ENCODE measurements around the gene ZNF503.

Gene ZNF503

DNA sequence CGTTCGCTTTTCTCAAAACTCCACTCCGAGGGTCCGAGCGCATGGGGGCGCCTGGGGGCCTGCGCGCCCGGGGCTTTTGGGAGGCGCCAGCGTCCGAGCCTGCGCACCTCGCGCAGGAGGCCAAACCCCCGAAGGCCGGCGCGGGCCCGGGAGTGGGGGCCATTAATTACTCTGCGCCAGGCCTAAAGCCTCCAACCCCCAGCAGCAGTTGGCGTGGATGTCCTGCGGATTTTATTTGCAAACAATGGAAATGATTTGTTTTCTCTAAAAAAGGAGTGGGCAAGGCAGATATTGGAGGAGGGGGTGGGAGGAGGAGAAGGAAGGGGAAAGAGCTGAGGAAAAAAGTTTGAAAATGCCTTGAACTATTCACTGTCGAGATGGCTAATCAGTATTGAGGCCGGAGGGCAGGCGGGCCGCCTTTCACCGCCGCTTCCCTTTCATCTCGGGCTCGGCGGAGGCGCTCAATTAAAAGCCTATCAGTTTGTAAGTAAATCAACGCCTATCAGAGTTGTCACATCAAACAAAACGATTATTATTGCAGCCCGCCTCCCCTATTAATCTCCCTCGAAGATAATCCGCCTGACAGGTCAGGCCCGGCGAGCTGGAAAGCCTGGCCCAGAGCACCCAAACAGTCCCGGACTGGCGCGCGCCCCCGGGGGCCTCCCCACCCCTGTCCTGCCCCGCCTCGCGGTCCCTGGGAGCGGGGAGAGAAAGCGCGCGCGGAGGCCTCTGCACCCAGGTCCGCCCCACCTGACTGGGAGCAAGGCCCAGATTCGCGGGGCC, 3.4 kb upstream of the ZNF503 start:
- no peak for DNase-seq
- Histone ChIP-seq H3K36me3 (no peaks in the 10 kb centered on the region), H3K27ac (no peak overlapping the region), H3K9me3 (no peaks in the 10 kb centered on the region), H3K4me3 (peak overlapping the region; percentile 88 to 92), H3K27me3 (no peaks in the 10 kb centered on the region), H3K4me1 (peaks cover 0 to 31% (median 21%) of the 10 kb centered on the region in 4 donors)
- intact Hi-C loops (cut with DNase I; ENCODE audit: low total_unique reads), result loop anchor here (5.0 kb wide), 1 partner anchor 257 kb away; no protein-coding TSS in a partner anchor
- TF ChIP-seq, protein P1, sequence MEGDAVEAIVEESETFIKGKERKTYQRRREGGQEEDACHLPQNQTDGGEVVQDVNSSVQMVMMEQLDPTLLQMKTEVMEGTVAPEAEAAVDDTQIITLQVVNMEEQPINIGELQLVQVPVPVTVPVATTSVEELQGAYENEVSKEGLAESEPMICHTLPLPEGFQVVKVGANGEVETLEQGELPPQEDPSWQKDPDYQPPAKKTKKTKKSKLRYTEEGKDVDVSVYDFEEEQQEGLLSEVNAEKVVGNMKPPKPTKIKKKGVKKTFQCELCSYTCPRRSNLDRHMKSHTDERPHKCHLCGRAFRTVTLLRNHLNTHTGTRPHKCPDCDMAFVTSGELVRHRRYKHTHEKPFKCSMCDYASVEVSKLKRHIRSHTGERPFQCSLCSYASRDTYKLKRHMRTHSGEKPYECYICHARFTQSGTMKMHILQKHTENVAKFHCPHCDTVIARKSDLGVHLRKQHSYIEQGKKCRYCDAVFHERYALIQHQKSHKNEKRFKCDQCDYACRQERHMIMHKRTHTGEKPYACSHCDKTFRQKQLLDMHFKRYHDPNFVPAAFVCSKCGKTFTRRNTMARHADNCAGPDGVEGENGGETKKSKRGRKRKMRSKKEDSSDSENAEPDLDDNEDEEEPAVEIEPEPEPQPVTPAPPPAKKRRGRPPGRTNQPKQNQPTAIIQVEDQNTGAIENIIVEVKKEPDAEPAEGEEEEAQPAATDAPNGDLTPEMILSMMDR (IDR thresholded peaks at IDR 0.05), result no peak

- Histone ChIP-seq H3K4me3 (peak overlapping the region; percentile 88 to 92), H3K4me1 (peaks cover 0 to 32% (median 25%) of the 10 kb centered on the region in 4 donors), H3K27me3 (no peaks in the 10 kb centered on the region), H3K27ac (peak overlapping the region in 1 of 2 donors; percentile 93), H3K36me3 (peaks cover 4 to 6% (median 5%) of the 10 kb centered on the region in 3 donors), H3K9me3 (no peaks in the 10 kb centered on the region)
- intact Hi-C loops (cut with DNase I; ENCODE audit: low total_unique reads), result loop anchor here (5.0 kb wide), 1 partner anchor 258 kb away; no protein-coding TSS in a partner anchor
- DNase-seq, result peak in 1 of 2 donors; percentile 69
- TF ChIP-seq, protein P1 (IDR thresholded peaks at IDR 0.05), result no peak
These were observed 2.6 kb upstream of the ZNF503 start for GRCh38 chr10:75403939-75404814.

DNA sequence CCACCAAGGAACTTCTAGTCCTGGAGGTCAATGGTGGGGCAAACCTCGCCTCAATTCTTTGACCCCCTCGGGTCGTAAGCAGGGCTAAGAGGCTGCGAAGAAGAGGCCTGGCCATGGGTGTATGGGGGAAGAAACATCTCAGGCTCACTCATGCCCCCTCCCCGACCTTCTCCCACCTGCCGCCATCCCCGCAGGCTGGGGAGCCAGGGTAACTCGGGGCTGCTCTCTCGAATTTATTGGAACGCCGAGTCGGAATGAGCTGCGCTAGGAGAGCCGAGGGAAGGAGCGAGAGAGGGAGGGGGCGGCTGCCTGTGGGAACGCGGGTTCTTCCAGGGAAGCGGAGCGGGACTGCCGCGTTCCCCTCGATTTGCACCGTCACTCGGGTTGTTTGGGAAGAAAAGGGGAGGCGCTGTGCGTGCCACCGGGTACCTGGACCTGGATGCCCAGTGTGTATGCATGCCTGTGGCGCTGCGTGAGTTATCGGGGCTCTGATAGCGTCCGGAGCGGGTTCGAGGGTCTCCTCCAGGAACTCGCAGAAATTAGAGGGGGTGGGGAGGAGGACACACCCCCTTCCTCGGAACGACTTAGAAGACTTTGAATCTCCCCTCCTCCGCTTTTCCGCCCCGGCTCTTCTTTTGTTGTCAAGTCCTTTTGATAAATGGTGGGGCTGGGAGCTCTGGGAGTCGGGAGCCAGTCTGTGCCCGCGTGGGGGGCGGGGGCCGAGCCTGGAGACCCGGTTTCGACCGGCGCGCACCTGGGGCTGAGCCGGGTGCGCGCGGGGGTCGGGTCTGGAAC, 1.8 kb upstream of the ZNF503 start:
- TF ChIP-seq, protein P1 (IDR thresholded peaks at IDR 0.05), result no peak
- peak overlapping the region; percentile 88 to 92 for H3K4me3 ChIP-seq
- H3K27me3 ChIP-seq, result no peaks in the 10 kb centered on the region
- H3K27ac ChIP-seq, result peak overlapping the region; percentile 93 to 97
- H3K36me3 ChIP-seq, result peaks cover 13 to 14% (median 14%) of the 10 kb centered on the region in 3 donors
- peak; percentile 41 to 73 for DNase-seq
- intact Hi-C loops (cut with DNase I; ENCODE audit: low total_unique reads), result loop anchor here (5.0 kb wide), 1 partner anchor 259 kb away; no protein-coding TSS in a partner anchor
- H3K9me3 ChIP-seq, result no peaks in the 10 kb centered on the region
- peaks cover 0 to 40% (median 33%) of the 10 kb centered on the region in 4 donors for H3K4me1 ChIP-seq

DNA sequence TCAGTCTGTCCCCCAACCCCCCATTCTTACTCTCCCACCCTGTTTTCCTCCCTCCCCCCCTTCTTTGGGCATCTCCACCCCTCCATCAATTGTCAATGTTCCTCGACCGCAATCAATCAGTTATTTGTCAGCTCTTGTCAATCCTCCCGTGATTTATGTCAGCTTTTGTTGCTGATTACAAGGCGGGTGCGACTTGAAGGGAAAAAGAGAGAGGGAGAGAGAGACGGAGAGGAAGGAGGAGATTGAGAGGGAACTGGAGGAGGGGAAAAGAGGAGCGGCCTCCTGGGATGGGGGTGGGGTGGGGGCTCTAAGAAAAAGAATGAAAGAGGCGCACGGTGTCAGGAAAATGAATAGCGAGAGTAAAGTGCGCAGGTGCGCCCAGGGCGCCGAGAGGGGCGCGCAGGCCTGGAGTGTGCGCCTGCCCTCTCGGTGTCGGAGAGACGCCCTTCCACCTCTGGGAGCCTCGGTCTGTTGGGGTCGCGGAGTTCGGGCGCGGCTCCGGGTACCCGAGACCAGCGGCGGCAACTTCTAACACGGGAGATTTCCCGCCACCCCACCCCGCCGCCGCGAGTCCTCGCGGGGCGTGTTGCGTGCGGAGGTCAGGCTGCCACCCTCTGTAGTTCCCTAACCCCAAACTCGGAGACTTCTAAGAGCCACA, 1.1 kb upstream of the ZNF503 start:
- Histone ChIP-seq H3K36me3 (peaks cover 15 to 17% (median 16%) of the 10 kb centered on the region in 3 donors), H3K27ac (peak overlapping the region; percentile 93 to 97), H3K4me3 (peak overlapping the region; percentile 88 to 92), H3K9me3 (no peaks in the 10 kb centered on the region), H3K4me1 (peaks cover 0 to 36% (median 32%) of the 10 kb centered on the region in 4 donors), H3K27me3 (no peaks in the 10 kb centered on the region)
- peak; percentile 28 to 75 for DNase-seq
- TF ChIP-seq, protein P1 (IDR thresholded peaks at IDR 0.05), result no peak
- intact Hi-C loops (cut with DNase I; ENCODE audit: low total_unique reads), result loop anchor here (5.0 kb wide), 1 partner anchor 260 kb away; no protein-coding TSS in a partner anchor
